GM12878 (cell line): Measurements from ENCODE around the gene SH3BGRL3. TPM values are rescaled to one million over a fixed set of nuclear protein-coding genes. Genes with fewer than 3 reads are reported as not detected.

Experiments
- ATAC-seq: fragments of 200-7000 bp; cut with Tn5 transposase; 3 replicates; pipeline ENCODE4 v1.9.1; 2020; ENCODE audit warnings: mild to moderate bottlenecking, moderate library complexity
- BruUV-seq: library from RNA; stranded (reverse); fragments of 400-500 nt; replicated peaks from 2 replicates; lab custom pipeline; 2021; lab: Mats Ljungman, UMichigan
- CTCF ChIA-PET: fragments of 300-600 bp; sonication (Branson Sonifier 250); formaldehyde crosslinking; extraction: SDS; loops from one replicate; lab custom pipeline; 2021; ENCODE audit warnings: inconsistent platforms; lab: Yijun Ruan, JAX
- POLR2A ChIA-PET: fragments of 350-600 bp; formaldehyde crosslinking; extraction: SDS; loops from one replicate; lab custom pipeline; 2021; ENCODE audit warnings: inconsistent platforms; lab: Charles Lee
- RAD21 ChIA-PET: fragments of 300-600 bp; sonication (Branson Sonifier 250); formaldehyde crosslinking; loops from one replicate; lab custom pipeline; 2023; ENCODE audit warnings: antibody characterized with exemption; ENCODE audit not compliant: unreplicated experiment; lab: Charles Lee
- SMC1A ChIA-PET: fragments of 300-600 bp; sonication (Branson Sonifier 250); formaldehyde crosslinking; loops from one replicate; lab custom pipeline; 2023; ENCODE audit not compliant: unreplicated experiment, uncharacterized antibody; lab: Charles Lee
- DNase-seq: peaks from one replicate; pipeline ENCODE4 v3.0.0-alpha.2; 2011; ENCODE audit warnings: low read depth, low spot score
- FAIRE-seq: peaks from 3 replicates; lab custom pipeline; 2011; peaks lifted over from hg19 to GRCh38; lab: Jason Lieb, UNC
- H2AFZ ChIP-seq: 2 replicates; pipeline ENCODE4 v1.6.0; 2011; ENCODE audit warnings: low read depth, low read length, control low read depth; ENCODE audit not compliant: control insufficient read depth
- H3K27ac ChIP-seq: 2 replicates; pipeline ENCODE4 v1.5.1; 2011; ENCODE audit warnings: control low read depth; ENCODE audit not compliant: control insufficient read depth, insufficient read depth
- H3K27me3 ChIP-seq, 2 experiments: replicated peaks in 1 of 2; 2 replicates each; pipeline versions ENCODE4 v1.6.0 to v1.6.1; 2011; ENCODE audit warnings: low read length in 1 of 2; ENCODE audit not compliant: control insufficient read depth in 2 of 2, insufficient read depth in 2 of 2
- H3K36me3 ChIP-seq, 2 experiments: 2 replicates each; pipeline ENCODE4 v1.5.1; 2011; ENCODE audit warnings: low read length in 1 of 2; ENCODE audit not compliant: control insufficient read depth in 2 of 2, insufficient read depth in 2 of 2
- H3K4me1 ChIP-seq: 2 replicates; pipeline ENCODE4 v1.6.1; 2011; ENCODE audit warnings: mild to moderate bottlenecking, low read length, moderate library complexity, mixed read lengths; ENCODE audit not compliant: control insufficient read depth, insufficient read depth
- H3K4me2 ChIP-seq: 2 replicates; pipeline ENCODE4 v1.6.0; 2011; ENCODE audit warnings: control low read depth; ENCODE audit not compliant: control insufficient read depth, insufficient read depth
- H3K4me3 ChIP-seq: fragments of 200-600 bp; sonication (generic); 2 replicates; pipeline ENCODE4 v1.5.1; 2016
- H3K79me2 ChIP-seq: 2 replicates; pipeline ENCODE4 v1.6.0; 2011; ENCODE audit warnings: low read length; ENCODE audit not compliant: control insufficient read depth, insufficient read depth
- H3K9ac ChIP-seq: 2 replicates; pipeline ENCODE4 v1.8.0; 2011; ENCODE audit warnings: low read length, control low read depth, mixed read lengths; ENCODE audit not compliant: control insufficient read depth, insufficient read depth
- H3K9me3 ChIP-seq: replicated peaks from 3 replicates; pipeline ENCODE4 v1.5.1; 2011; ENCODE audit warnings: mild to moderate bottlenecking, low read length; ENCODE audit not compliant: control insufficient read depth, insufficient read depth
- H4K20me1 ChIP-seq: 2 replicates; pipeline ENCODE4 v1.6.0; 2011; ENCODE audit not compliant: control insufficient read depth, insufficient read depth
- BRCA1 ChIP-seq: IDR thresholded peaks from 2 replicates; pipeline ENCODE4 v1.6.1; 2011; ENCODE audit warnings: low read depth, low read length, improper control_type of control experiment
- CHD2 ChIP-seq: IDR thresholded peaks from 2 replicates; pipeline ENCODE4 v1.6.1; 2011; ENCODE audit warnings: low read depth, low read length, improper control_type of control experiment, borderline replicate concordance
- HDGF ChIP-seq: fragments of 450-650 bp; IDR thresholded peaks from 2 replicates; pipeline ENCODE4 v1.6.1; 2016; ENCODE audit warnings: antibody characterized with exemption
- HSF1 ChIP-seq: fragments of 150-350 bp; IDR thresholded peaks from 2 replicates; pipeline ENCODE4 v1.6.1; 2014; ENCODE audit warnings: mild to moderate bottlenecking, low read depth, low read length
- IRF4 ChIP-seq: IDR thresholded peaks from 2 replicates; pipeline ENCODE4 v1.6.1; 2011; ENCODE audit warnings: low read depth, low read length
- KAT2A ChIP-seq: conservative IDR thresholded peaks from 2 replicates; pipeline ENCODE4 v1.6.1; 2011; ENCODE audit warnings: low read depth, low read length; ENCODE audit not compliant: control insufficient read depth
- MEF2A ChIP-seq: IDR thresholded peaks from 2 replicates; pipeline ENCODE4 v1.6.1; 2011; ENCODE audit warnings: low read depth, mild to moderate bottlenecking, low read length, moderate library complexity; ENCODE audit not compliant: insufficient read depth
- POLR2AphosphoS2 ChIP-seq: IDR thresholded peaks from 2 replicates; pipeline ENCODE4 v1.6.1; 2011; ENCODE audit warnings: low read depth, mild to moderate bottlenecking, low read length, improper control_type of control experiment, moderate library complexity
- RUNX3 ChIP-seq: IDR thresholded peaks from 2 replicates; pipeline ENCODE4 v1.6.1; 2012; ENCODE audit warnings: low read length, inconsistent platforms
- SUZ12 ChIP-seq: fragments of 200-600 bp; sonication (generic); IDR thresholded peaks from one replicate; pipeline ENCODE4 v1.6.1; 2018; ENCODE audit warnings: antibody characterized with exemption, mild to moderate bottlenecking; ENCODE audit not compliant: unreplicated experiment
- ZNF217 ChIP-seq: fragments of 450-650 bp; IDR thresholded peaks from 2 replicates; pipeline ENCODE4 v1.6.1; 2017; ENCODE audit warnings: antibody characterized with exemption, mild to moderate bottlenecking
- ZNF274 ChIP-seq: IDR thresholded peaks from one replicate; pipeline ENCODE4 v1.8.0; 2011; ENCODE audit not compliant: insufficient read length, insufficient read depth
- WGBS: methylation state at CpG from one replicate; pipeline ENCODE4 v1.1.6; 2016; ENCODE audit warnings: low lambda C conversion rate; ENCODE audit not compliant: insufficient replicate concordance, insufficient coverage; ENCODE audit errors: missing lambda C conversion rate; 5-methylcytosine and 5-hydroxymethylcytosine counted together
- in situ Hi-C: fragments of 300-500 bp; cut with MboI; formaldehyde crosslinking; loops from 9 replicates; pipeline ENCODE4 v1.14.3; 2018; ENCODE audit warnings: mixed read lengths
- intact Hi-C: fragments of 100-400 bp; cut with micrococcal nuclease; formaldehyde crosslinking; loops from one replicate; pipeline ENCODE4 v1.14.2; 2022; ENCODE audit not compliant: unreplicated experiment
- polyA plus RNA-seq, 11 experiments: library from polyadenylated mRNA; depleted of rRNA in 4 of 11; unstranded in 6 of 11; stranded (reverse) in 5 of 11; fragments of >200 nt; fragmentation: Nextera tagmentation in 4 of 11; fragmentation: Illumina TruSeq in 1 of 11; extraction: Ambion mirVana in 4 of 11; extraction: Trizol in 1 of 11; gene quantifications; 1 replicate in 1 of 11; 2 replicates in 10 of 11; pipeline versions ENCODE4 v1.2.1 to v1.2.3, GENCODE V29; 2011 to 2016; ENCODE audit warnings: inconsistent platforms in 2 of 11, missing spikeins in 2 of 11, low read depth in 1 of 11
- total RNA-seq, 4 experiments: library from RNA; depleted of rRNA in 3 of 4; stranded (reverse); fragments of >200 nt in 3 of 4; fragmentation: Illumina TruSeq in 1 of 4; extraction: Trizol in 1 of 4; gene quantifications; 2 replicates each; pipeline versions ENCODE4 v1.2.1 to v1.2.3, GENCODE V29; 2013 to 2021

The SH3BGRL3 gene
- total and polyA plus RNA-seq, 10 of the 15 experiments (the other 5 are each of a cell fraction or from before 2014, with no cell fraction given), result 39.7 to 390 (median 118) TPM

GRCh38 chr1:26323382-26323781 is 43.5 kb downstream of the SH3BGRL3 start:
- H3K4me1 ChIP-seq, result peaks cover 15% of the 10 kb centered on the region
- peaks cover 0 to 3% of the 10 kb centered on the region in 2 experiments; a peak in 1 of 4 replicates for H3K36me3 ChIP-seq
- TF ChIP-seq POLR2AphosphoS2 (no peak), ZNF274 (no peak), BRCA1 (no peak), SUZ12 (no peak), RUNX3 (no peak)
- no peaks in the 10 kb centered on the region for H3K9me3 ChIP-seq
- no peaks in the 10 kb centered on the region for H4K20me1 ChIP-seq
- no peak overlapping the region for H3K27ac ChIP-seq
- peaks cover 16% of the 10 kb centered on the region for H3K79me2 ChIP-seq
- ATAC-seq (no peak), DNase-seq (no peak), FAIRE-seq (no peak)
- in situ Hi-C loops, result loop anchor here (5.0 kb wide), 2 partner anchors 36 to 151 kb away; partner anchors contain the start of gene ZNF593OS
- intact Hi-C loops, result loop anchor here (5.0 kb wide), 1 partner anchor 156 kb away; the partner anchor contains the start of genes C1orf232 and ZNF593
- H3K4me3 ChIP-seq, result no peak overlapping the region
- no peak overlapping the region for H3K9ac ChIP-seq
- no TSS peak for BruUV-seq
- H3K27me3 ChIP-seq, result no peaks in the 10 kb centered on the region
- 100% methylated on average over 2 of the region's 2 CpGs for WGBS
- RAD21 ChIA-PET, result interaction anchor here (10.4 kb wide), 1 partner anchor 37 kb away, joined by 477 read pairs; no protein-coding TSS in a partner anchor
- no peak overlapping the region for H3K4me2 ChIP-seq
- H2AFZ ChIP-seq, result no peak overlapping the region
- SMC1A ChIA-PET, result interaction anchor here (7.6 to 14.9 kb wide), 2 partner anchors 35 to 45 kb away, joined by 119 to 474 read pairs; partner anchors contain the start of gene SH3BGRL3
- POLR2A ChIA-PET, result interaction anchor here (10.6 kb wide), 1 partner anchor 36 kb away, joined by 253 read pairs; no protein-coding TSS in a partner anchor
- CTCF ChIA-PET, result interaction anchor here (2.3 to 11.6 kb wide), 4 partner anchors 41 to 94 kb away, joined by 18 to 879 read pairs (median 24); partner anchors contain the start of genes CEP85 and SH3BGRL3

- ATAC-seq (no peak), DNase-seq (no peak), FAIRE-seq (no peak)
- CTCF ChIA-PET, result interaction anchor here (11.6 kb wide), 1 partner anchor 42 kb away, joined by 879 read pairs; the partner anchor contains the start of gene SH3BGRL3
- H3K79me2 ChIP-seq, result peaks cover 6% of the 10 kb centered on the region
- no peak overlapping the region for H3K4me3 ChIP-seq
- no peaks in the 10 kb centered on the region for H4K20me1 ChIP-seq
- no peak overlapping the region for H2AFZ ChIP-seq
- in situ Hi-C loops, result loop anchor here (5.0 kb wide), 2 partner anchors 37 to 152 kb away; partner anchors contain the start of gene ZNF593OS
- peaks cover 0 to 3% of the 10 kb centered on the region in 2 experiments; a peak in 1 of 4 replicates for H3K36me3 ChIP-seq
- RAD21 ChIA-PET, result interaction anchor here (1.0 kb wide), 1 partner anchor 40 kb away, joined by 3 read pairs; no protein-coding TSS in a partner anchor
- WGBS, result 65% methylated on average over 3 of the region's 3 CpGs
- BruUV-seq, result no TSS peak
- SMC1A ChIA-PET, result interaction anchor here (14.9 kb wide), 1 partner anchor 36 kb away, joined by 474 read pairs; no protein-coding TSS in a partner anchor
- intact Hi-C loops, result loop anchor here (5.0 kb wide), 1 partner anchor 157 kb away; the partner anchor contains the start of genes C1orf232 and ZNF593
- no peaks in the 10 kb centered on the region for H3K27me3 ChIP-seq
- POLR2A ChIA-PET, result no interaction called here
- no peak overlapping the region for H3K9ac ChIP-seq
- no peak overlapping the region for H3K27ac ChIP-seq
- H3K4me2 ChIP-seq, result no peak overlapping the region
- H3K9me3 ChIP-seq, result no peaks in the 10 kb centered on the region
- peaks cover 15% of the 10 kb centered on the region for H3K4me1 ChIP-seq
- no peak for TF ChIP-seq ZNF217
- TF ChIP-seq HSF1, result no peak
- no peak for TF ChIP-seq IRF4
- no peak for TF ChIP-seq BRCA1
- TF ChIP-seq HDGF, result no peak
- no peak for TF ChIP-seq KAT2A
- TF ChIP-seq CHD2, result no peak
- TF ChIP-seq MEF2A, result no peak
Observed at GRCh38 chr1:26324550-26324949, 44.7 kb downstream of the SH3BGRL3 start.
